Astrocyte of the cerebellum (primary cell): ENCODE measurements around the gene FDPS.

ENCODE experiments used
- DNase-seq: peaks from one replicate; pipeline ENCODE4 v3.0.0-alpha.2; 2011; ENCODE audit warnings: low read depth
- H3K4me3 ChIP-seq: 2 replicates; pipeline ENCODE4 v1.5.1; 2011; ENCODE audit warnings: mild to moderate bottlenecking, low read depth, low read length, moderate library complexity
- in situ Hi-C: cut with HindIII; loops from 2 replicates; pipeline ENCODE4 v1.10.0; 2017; ENCODE audit warnings: low sequenced_read_pairs
- TF ChIP-seq, protein P1 (sequence below): IDR thresholded peaks from 2 replicates; pipeline ENCODE4 v1.5.1; 2012; ENCODE audit warnings: low read length, low read depth, moderate library complexity, mild to moderate bottlenecking; ENCODE audit errors: missing control alignments

The FDPS gene

DNA sequence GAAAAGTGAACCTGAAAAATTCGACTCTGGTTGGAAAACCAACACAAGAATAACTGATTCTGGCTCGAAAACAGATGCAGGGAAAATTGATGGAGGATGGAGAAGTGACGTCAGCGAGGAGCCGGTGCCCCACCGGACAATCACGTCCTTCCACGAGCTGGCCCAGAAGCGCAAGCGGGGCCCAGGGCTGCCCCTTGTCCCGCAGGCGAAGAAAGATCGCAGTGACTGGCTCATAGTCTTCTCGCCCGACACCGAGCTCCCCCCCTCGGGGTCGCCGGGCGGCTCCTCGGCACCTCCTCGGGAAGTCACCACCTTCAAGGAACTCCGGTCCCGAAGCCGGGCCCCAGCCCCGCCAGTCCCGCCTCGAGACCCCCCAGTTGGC lies 13.9 kb downstream of the FDPS start:
- DNase-seq, result no peak
- peak overlapping the region; percentile 85 for H3K4me3 ChIP-seq
- TF ChIP-seq, protein P1, sequence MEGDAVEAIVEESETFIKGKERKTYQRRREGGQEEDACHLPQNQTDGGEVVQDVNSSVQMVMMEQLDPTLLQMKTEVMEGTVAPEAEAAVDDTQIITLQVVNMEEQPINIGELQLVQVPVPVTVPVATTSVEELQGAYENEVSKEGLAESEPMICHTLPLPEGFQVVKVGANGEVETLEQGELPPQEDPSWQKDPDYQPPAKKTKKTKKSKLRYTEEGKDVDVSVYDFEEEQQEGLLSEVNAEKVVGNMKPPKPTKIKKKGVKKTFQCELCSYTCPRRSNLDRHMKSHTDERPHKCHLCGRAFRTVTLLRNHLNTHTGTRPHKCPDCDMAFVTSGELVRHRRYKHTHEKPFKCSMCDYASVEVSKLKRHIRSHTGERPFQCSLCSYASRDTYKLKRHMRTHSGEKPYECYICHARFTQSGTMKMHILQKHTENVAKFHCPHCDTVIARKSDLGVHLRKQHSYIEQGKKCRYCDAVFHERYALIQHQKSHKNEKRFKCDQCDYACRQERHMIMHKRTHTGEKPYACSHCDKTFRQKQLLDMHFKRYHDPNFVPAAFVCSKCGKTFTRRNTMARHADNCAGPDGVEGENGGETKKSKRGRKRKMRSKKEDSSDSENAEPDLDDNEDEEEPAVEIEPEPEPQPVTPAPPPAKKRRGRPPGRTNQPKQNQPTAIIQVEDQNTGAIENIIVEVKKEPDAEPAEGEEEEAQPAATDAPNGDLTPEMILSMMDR, result no peak
- in situ Hi-C loops, result no loop called here

DNA sequence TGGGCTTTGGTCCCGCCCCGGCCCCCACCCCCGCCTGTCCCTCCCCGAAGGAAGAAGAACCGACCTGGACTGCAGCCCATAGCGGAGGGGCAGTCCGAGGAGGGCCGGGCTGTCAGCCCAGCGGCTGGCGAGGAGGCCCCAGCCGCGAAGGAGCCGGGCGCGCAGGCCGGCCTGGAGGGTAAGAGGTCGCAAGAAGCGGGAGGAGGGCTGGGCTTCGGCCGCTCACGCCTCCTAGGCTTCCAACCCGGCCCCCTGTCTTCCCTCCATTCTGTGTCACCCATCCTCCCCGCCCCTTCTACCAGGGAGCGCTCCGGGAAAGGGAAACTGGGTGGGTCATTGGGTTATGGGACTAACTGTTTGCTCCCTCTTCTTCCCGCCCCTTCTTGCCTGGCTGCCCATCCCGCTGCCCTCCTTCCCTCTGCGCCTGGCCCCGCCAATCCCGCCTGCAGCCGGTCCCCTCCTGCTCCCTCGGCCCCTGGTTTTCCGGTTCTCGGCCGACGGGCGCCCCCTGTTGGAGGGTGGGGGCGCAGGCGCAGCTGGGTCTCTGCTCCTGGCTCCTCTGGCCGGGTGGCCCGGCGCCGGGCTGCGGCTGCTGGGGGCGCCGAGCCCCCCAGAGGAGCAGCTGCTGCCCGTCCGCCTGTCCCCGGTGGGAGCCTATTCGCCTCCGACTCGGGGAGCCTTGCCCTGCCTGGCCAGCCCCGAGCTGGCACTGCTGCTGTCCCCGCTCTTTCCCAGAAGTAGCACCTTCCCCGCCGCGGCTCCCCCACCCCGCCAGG lies 14.5 kb downstream of the FDPS start:
- TF ChIP-seq, protein P1, result peak; percentile 88
- H3K4me3 ChIP-seq, result peak overlapping the region; percentile 85
- in situ Hi-C loops, result no loop called here
- peak; percentile 49 for DNase-seq

DNA sequence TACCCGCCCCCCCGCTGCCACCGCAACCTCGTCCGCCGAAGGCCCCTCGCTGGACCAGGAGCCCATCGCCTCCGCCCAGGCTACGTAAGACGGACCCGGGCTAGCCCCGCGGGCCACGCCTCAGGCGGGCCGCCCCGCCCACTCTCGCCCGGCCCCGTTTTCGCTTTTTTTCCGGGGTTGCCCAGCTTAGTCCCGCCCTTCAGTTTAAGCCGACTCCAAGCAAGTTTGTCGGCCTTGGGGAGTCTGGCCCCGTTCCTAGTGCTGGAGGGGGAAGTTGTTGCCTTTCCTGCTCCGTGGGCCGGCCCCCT lies 15.0 kb downstream of the FDPS start:
- peak; percentile 79 for DNase-seq
- in situ Hi-C loops, result no loop called here
- TF ChIP-seq, protein P1, result no peak
- H3K4me3 ChIP-seq, result peak overlapping the region; percentile 85

DNA sequence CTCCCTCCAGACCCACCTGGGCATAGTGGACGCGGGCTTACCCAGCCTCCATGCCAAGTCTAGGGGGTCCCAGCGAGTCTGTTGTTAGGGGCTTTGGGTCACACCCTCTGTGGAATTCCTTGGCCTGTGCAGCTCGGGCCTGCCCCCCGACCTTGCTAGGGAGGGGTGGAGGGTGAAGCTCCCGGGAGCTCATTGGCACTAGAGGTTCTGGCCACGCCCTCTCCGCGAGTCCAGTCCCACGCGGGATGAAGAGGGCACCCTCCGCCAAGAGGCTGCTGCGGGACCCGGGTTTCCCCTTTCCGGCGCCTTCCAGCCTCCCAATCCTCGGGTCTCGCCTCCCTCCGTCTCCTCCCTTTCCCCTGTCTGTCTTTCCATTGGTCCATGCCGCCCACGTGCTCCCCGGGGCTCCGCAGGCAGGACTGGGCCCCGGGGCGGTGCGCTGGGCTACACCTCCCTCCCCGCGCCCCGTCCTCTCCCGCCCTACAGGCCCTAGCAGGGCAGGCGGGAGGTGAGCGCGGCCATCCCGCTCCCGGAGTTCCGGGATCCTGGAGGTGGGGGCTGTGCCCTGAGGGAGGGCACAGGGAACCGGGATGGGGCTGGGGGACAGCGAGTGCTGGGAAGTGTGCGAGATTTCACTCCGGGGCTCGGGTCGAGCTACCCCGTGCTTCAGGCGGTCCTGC lies 15.5 kb downstream of the FDPS start:
- peak; percentile 80 for DNase-seq
- H3K4me3 ChIP-seq, result peak overlapping the region; percentile 85
- in situ Hi-C loops, result no loop called here
- TF ChIP-seq, protein P1, result no peak

GRCh38 chr1:155324717-155325602 lies 16.3 kb downstream of the FDPS start:
- TF ChIP-seq, protein P1, result peak; percentile 42
- no peak for DNase-seq
- in situ Hi-C loops, result no loop called here
- peak overlapping the region; percentile 85 for H3K4me3 ChIP-seq

- DNase-seq, result no peak
- H3K4me3 ChIP-seq, result peak overlapping the region; percentile 85
- TF ChIP-seq, protein P1, result no peak
- in situ Hi-C loops, result no loop called here
Observed at GRCh38 chr1:155325603-155325893, 16.9 kb downstream of the FDPS start.
